Ishikawa (cell line): ENCODE data around the gene IL6.

Experiments
- CEBPB ChIP-seq: IDR thresholded peaks from 2 replicates; pipeline ENCODE4 v1.6.1; 2012
- EP300 ChIP-seq: IDR thresholded peaks from 2 replicates; pipeline ENCODE4 v1.6.1; 2012; ENCODE audit warnings: borderline replicate concordance
- FOXM1 ChIP-seq: IDR thresholded peaks from 2 replicates; pipeline ENCODE4 v1.6.1; 2012; ENCODE audit warnings: low read depth, borderline replicate concordance
- NFIC ChIP-seq: IDR thresholded peaks from 2 replicates; pipeline ENCODE4 v1.6.1; 2012
- TCF12 ChIP-seq: IDR thresholded peaks from 2 replicates; pipeline ENCODE4 v1.6.1; 2012; ENCODE audit warnings: low read depth
- TEAD4 ChIP-seq: IDR thresholded peaks from 2 replicates; pipeline ENCODE4 v1.6.1; 2012
- ZBTB7A ChIP-seq: IDR thresholded peaks from 2 replicates; pipeline ENCODE4 v1.6.1; 2012; ENCODE audit warnings: low read depth
- TF ChIP-seq, protein P1 (sequence below): IDR thresholded peaks from 2 replicates; pipeline ENCODE4 v1.6.1; 2012
- TF ChIP-seq, protein P2 (sequence below): IDR thresholded peaks from 2 replicates; pipeline ENCODE4 v1.6.1; 2012; ENCODE audit warnings: low read depth, mild to moderate bottlenecking
- TF ChIP-seq, protein P3 (sequence below): IDR thresholded peaks from 2 replicates; pipeline ENCODE4 v1.6.1; 2012

The IL6 gene

DNA sequence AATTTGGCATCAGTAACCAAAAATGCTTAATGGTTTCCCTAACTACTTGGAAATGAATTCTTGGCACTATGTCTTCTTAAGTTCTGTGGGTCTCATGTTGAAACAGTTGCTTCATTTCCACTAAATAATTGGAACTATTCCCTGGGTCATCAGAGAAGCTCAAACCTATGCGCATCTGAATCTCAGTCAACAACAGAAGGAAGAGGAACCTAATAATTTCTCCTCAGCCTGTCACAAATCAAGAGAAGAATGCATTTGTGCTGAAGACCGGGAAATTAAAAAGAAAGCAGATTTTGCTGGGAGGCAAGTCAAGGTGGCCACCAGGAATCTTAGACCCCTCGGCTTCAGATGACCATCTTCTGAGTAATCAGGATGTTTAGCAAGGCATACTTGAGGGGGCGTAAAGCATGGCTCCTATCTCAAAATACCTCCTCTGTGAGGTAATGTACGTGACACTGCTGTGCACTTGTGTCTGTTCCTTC is 54.3 kb downstream of the IL6 start:
- TF ChIP-seq, protein P1, sequence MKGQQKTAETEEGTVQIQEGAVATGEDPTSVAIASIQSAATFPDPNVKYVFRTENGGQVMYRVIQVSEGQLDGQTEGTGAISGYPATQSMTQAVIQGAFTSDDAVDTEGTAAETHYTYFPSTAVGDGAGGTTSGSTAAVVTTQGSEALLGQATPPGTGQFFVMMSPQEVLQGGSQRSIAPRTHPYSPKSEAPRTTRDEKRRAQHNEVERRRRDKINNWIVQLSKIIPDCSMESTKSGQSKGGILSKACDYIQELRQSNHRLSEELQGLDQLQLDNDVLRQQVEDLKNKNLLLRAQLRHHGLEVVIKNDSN: no peak
- no peak for TF ChIP-seq TEAD4
- no peak for TF ChIP-seq ZBTB7A
- TF ChIP-seq EP300: no peak
- TF ChIP-seq, protein P2, sequence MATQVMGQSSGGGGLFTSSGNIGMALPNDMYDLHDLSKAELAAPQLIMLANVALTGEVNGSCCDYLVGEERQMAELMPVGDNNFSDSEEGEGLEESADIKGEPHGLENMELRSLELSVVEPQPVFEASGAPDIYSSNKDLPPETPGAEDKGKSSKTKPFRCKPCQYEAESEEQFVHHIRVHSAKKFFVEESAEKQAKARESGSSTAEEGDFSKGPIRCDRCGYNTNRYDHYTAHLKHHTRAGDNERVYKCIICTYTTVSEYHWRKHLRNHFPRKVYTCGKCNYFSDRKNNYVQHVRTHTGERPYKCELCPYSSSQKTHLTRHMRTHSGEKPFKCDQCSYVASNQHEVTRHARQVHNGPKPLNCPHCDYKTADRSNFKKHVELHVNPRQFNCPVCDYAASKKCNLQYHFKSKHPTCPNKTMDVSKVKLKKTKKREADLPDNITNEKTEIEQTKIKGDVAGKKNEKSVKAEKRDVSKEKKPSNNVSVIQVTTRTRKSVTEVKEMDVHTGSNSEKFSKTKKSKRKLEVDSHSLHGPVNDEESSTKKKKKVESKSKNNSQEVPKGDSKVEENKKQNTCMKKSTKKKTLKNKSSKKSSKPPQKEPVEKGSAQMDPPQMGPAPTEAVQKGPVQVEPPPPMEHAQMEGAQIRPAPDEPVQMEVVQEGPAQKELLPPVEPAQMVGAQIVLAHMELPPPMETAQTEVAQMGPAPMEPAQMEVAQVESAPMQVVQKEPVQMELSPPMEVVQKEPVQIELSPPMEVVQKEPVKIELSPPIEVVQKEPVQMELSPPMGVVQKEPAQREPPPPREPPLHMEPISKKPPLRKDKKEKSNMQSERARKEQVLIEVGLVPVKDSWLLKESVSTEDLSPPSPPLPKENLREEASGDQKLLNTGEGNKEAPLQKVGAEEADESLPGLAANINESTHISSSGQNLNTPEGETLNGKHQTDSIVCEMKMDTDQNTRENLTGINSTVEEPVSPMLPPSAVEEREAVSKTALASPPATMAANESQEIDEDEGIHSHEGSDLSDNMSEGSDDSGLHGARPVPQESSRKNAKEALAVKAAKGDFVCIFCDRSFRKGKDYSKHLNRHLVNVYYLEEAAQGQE: no peak
- no peak for TF ChIP-seq FOXM1
- TF ChIP-seq NFIC: no peak
- no peak for TF ChIP-seq TCF12
- TF ChIP-seq, protein P3, sequence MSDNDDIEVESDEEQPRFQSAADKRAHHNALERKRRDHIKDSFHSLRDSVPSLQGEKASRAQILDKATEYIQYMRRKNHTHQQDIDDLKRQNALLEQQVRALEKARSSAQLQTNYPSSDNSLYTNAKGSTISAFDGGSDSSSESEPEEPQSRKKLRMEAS: no peak
- TF ChIP-seq CEBPB: no peak
